ENCODE measurements around the gene SYNC. TPM values are rescaled to one million over a fixed set of nuclear protein-coding genes. Genes with fewer than 3 reads are reported as not detected.

The SYNC gene
- total RNA-seq, 2 donors from 2014 or later = 2.3 to 4.9 TPM

GRCh38 chr1:32706491-32706890 is 3.9 kb upstream of the SYNC start:
- peak in 2 of 4 donors; percentile 31 to 42 for DNase-seq
- no peak for TF ChIP-seq CTCF (IDR thresholded peaks at IDR 0.05)
- TF ChIP-seq POLR2A (IDR thresholded peaks at IDR 0.05) = no peak
- Histone ChIP-seq H3K4me1 (peaks cover 18% of the 10 kb centered on the region), H3K4me3 (no peak overlapping the region), H3K27me3 (no peaks in the 10 kb centered on the region), H3K27ac (no peak overlapping the region), H3K9me3 (no peaks in the 10 kb centered on the region), H3K36me3 (replicated peaks in 1 of 2; ENCODE audit: insufficient read depth in 1 of 2, low read depth in 2 of 2) (no peaks in the 10 kb centered on the region)
- WGBS, 2 donors = 27 to 40% methylated on average over 1 of the region's 1 CpG
- ATAC-seq = no peak
- intact Hi-C loops (cut with DNase I) = no loop called here

- Histone ChIP-seq H3K27ac (no peak overlapping the region), H3K4me1 (peaks cover 21% of the 10 kb centered on the region), H3K36me3 (replicated peaks in 1 of 2; ENCODE audit: insufficient read depth in 1 of 2, low read depth in 2 of 2) (no peaks in the 10 kb centered on the region), H3K27me3 (no peaks in the 10 kb centered on the region), H3K9me3 (no peaks in the 10 kb centered on the region), H3K4me3 (no peak overlapping the region)
- intact Hi-C loops (cut with DNase I) = no loop called here
- DNase-seq (no peak), ATAC-seq (no peak)
- TF ChIP-seq CTCF (IDR thresholded peaks at IDR 0.05) = no peak
- no peak for TF ChIP-seq POLR2A (IDR thresholded peaks at IDR 0.05)
- WGBS, 2 donors = 92 to 95% methylated on average over 6 to 7 of the region's 7 CpGs
These were observed 2.9 kb upstream of the SYNC start for GRCh38 chr1:32705516-32705915.

- H3K27ac ChIP-seq = peak overlapping the region in 1 of 4 donors; percentile 37
- no peaks in the 10 kb centered on the region for H3K9me3 ChIP-seq
These were observed 1.1 kb upstream of the SYNC start for GRCh38 chr1:32703479-32704291.

GRCh38 chr1:32701951-32702598 is 495 bp downstream of the SYNC start:
- peak overlapping the region in 1 of 4 donors; percentile 13 for H3K27ac ChIP-seq
- H3K36me3 ChIP-seq (replicated peaks in 1 of 2; ENCODE audit: insufficient read depth in 1 of 2, low read depth in 2 of 2) = no peaks in the 10 kb centered on the region
- H3K27me3 ChIP-seq = no peaks in the 10 kb centered on the region
- WGBS, 2 donors = 13 to 14% methylated on average over 12 to 27 of the region's 27 CpGs
- intact Hi-C loops (cut with DNase I) = no loop called here
- no peaks in the 10 kb centered on the region for H3K9me3 ChIP-seq
- peak; percentile 10 for ATAC-seq
- H3K4me1 ChIP-seq = peaks cover 21% of the 10 kb centered on the region
- DNase-seq = peak in 2 of 4 donors; percentile 38 to 42
- H3K4me3 ChIP-seq = peak overlapping the region in 1 of 2 donors; percentile 14
- no peak for TF ChIP-seq CTCF (IDR thresholded peaks at IDR 0.05)
- no peak for TF ChIP-seq POLR2A (IDR thresholded peaks at IDR 0.05)

More at GRCh38 chr1:32703479-32704291, 1.1 kb upstream of the SYNC start:
- ATAC-seq (peak; percentile 46), DNase-seq (peak in 2 of 4 donors; percentile 24 to 48)
- TF ChIP-seq CTCF (IDR thresholded peaks at IDR 0.05) = no peak
- no peak for TF ChIP-seq POLR2A (IDR thresholded peaks at IDR 0.05)
- Histone ChIP-seq H3K27me3 (no peaks in the 10 kb centered on the region), H3K36me3 (replicated peaks in 1 of 2; ENCODE audit: insufficient read depth in 1 of 2, low read depth in 2 of 2) (no peaks in the 10 kb centered on the region), H3K4me1 (peaks cover 21% of the 10 kb centered on the region), H3K4me3 (no peak overlapping the region)
- intact Hi-C loops (cut with DNase I) = no loop called here
- 62 to 66% methylated on average over 17 to 18 of the region's 18 CpGs for WGBS, 2 donors

Measured in body of pancreas (tissue), 4 donors.